Daoy (cell line): Measurements from ENCODE around the gene KLHL35. TPM values are rescaled to one million over a fixed set of nuclear protein-coding genes. Genes with fewer than 3 reads are reported as not detected.
A peak's percentile ranks its signal among the peaks of the same experiment; 100 is the strongest.
"Not testable (repeated sequence)": the region's sequence is repeated elsewhere in the genome, so short reads cannot be mapped to it uniquely, and the experiment has no call there.

Source experiments
- DNase-seq: peaks from one replicate; pipeline ENCODE4 v3.0.0-alpha.2; 2015; ENCODE audit warnings: low read depth
- total RNA-seq: library from RNA; depleted of rRNA; stranded (reverse); fragments of >200 nt; shearing (Covaris generic); gene quantifications from 2 replicates; pipeline ENCODE4 v1.2.3, GENCODE V29; 2014

KLHL35 gene
- total RNA-seq, 1 experiment from 2014 or later, result 8.7 TPM

DNA sequence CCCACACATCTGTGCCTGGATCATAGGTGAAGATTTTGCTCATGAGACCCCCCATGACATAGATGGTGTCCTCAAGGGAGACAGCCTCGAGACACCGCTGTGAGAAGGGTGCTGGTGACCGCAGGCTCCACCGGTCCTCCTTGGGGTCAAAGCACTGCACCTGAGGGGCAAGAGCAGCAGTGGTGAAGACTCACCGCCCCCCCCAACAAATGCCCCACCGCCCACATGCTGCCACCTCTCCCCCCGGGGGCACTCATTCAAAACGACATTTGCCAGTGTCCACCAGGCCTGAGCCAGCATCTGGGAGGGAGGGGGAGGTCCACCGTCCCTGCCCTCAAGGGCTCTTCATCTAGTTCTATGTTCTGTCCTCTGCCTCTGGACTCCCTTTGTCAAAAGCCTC lies 9.3 kb downstream of the KLHL35 start:
- no peak for DNase-seq

DNA sequence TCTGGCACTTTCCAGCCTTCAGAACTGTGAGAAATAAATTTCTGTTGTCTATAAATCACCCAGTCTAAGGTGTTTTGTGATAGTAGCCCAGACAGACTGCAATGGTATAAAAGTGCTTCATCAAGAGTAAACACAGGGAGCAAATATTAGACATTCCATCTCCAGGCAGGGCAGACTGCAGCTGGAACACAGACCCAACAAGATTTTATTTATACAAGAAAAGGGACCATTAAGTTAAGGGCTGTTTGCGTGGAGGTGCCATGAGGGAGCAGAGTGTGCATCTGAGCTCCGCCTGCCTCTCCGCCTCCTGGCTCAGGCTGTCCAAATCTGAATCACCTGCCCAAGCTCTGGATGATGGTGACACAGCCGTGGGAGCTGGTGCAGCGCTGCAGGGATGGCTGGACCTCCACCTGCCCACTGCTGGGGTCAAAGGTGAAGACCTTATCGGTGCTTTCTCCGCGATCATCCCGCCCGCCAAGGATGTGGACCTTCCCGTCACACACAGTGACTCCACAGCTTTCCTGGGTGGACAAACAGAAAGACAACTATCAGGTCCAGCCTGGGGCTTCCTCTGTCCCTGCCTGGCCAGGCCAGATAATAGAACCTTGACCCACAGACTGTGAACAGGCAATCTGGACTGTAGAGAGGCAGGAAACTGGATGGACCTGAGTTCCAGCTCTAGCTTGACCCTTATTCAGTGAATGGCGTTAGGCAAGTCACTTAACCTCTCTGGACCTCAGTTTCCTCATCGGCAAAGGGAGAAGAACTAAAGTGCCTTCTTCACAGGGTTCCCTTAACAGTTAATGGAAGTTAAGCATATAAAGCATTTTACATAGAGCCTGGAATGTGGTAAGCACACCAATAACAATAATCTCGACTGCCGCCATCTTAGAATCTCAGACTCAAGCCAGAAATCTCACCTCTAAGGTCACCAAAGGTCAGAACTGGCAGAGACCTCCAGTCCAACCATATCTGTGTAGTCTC lies 10.5 kb downstream of the KLHL35 start:
- no peak for DNase-seq

DNA sequence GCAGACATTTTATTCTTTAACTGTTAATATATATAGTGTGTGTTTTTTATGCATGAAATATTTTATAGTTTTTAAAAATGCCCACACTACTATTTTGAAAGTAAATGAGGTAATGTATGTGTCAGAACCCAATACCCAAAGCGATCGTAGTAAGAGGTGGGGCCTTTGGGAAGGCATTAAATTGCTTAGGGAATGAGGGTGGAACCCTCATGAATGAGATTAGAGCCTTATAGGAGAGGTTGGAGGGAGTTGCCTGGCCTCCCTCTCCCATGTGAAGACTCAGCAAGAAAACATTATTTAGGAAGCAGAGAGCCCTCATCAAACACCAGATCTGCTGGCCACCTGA lies 11.1 kb downstream of the KLHL35 start:
- no peak for DNase-seq

DNA sequence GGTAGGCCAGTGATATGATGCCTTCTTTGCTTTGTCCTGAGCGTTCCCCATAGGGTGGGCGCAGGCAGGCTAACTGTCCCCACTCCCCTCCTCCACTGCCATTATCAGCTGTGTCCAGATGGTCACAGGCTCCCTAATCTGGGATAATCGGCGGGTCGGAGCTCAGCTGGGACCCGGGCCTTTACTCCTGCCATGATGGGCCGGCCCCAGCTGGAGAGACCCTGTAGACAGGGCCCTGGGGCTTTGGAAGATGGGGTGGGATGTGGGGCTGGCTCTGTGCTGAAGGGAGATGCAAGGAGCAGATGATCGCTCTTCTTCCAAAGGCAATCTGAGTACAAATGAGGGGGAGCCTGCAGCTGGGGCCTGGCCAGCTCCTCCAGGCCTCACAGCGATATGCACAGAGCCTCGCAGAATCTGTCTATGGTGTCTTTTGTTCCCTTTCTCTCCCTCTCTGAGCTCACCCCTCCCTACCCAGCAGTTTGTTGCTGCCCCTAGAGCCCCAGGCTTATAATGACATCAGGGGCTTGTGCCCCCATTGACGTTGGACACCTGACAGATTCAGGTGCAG lies 11.9 kb downstream of the KLHL35 start:
- no peak for DNase-seq

DNA sequence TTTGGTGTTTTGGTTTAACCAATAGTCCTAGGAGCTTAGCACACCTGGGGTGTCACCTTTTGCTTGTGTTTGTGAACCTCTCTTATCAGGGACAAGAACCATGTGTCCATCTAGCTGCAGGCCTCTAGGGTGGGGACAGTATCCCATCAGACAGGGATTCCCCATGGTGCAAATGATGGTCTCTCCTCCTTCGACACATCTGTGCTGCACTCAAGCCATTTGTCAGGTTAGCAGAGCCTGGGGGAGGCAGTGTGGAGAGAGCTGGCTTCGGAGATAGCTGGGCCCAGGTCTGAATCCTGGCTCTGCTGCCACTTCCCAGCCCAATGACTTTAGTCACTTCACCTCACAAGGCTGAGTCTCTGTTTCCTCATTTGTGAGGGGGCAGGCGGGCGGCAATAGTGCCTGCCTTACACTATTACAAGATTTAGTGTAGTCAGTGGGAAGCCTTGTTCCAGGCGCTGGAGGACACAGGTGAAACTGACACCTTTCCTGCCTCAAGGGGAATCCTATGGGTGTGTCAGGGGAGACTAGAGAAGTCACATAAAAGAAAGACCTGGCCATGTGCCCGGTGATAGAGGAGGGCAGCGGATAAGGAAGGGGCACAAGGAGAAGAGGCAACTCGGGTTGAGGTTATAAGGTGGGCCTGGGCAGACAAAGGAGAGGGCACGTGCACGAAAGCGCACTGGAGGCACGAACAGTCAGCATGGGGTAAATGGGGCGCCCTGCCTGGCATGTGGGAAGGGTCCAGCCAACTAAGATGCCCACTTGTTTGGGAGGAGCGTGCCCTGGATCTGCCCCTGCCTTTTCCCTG lies 12.6 kb downstream of the KLHL35 start:
- DNase-seq, result no peak

DNA sequence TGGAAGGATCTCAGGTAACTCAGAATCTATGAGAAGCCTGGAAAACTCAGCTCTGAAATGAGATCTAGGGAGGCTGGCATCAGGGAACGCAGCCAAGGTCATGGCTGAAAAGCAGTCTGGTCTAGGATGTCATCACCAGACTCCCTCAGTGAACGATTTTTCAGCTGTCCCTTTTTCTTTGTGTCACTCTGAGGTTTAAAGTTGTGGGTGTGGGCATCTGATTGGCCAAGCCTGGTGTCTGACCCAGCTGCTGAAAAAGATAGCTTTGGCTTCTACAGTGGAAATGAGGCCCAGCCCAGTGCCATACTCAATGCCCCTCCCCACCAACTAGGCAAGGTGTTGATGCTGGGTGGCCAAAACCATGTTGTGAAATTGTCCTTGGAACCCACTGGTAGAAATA lies 19.1 kb downstream of the KLHL35 start:
- DNase-seq, result no peak

DNA sequence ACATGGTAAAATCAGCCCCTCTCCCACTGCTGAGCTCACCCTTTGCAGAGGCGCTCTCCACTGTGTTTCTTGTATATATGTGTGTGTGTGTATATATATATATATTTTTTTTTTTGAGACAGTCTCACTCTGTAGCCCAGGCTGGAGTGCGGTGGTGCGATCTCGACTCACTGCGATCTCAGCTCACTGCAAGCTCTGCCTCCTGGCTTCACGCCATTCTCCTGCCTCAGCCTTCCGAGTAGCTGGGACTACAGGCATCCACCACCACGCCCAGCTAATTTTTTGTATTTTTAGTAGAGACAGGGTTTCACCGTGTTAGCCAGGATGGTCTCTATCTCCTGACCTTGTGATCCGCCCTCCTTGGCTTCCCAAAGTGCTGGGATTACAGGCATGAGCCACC lies 19.9 kb downstream of the KLHL35 start:
- not testable (repeated sequence) for DNase-seq

DNA sequence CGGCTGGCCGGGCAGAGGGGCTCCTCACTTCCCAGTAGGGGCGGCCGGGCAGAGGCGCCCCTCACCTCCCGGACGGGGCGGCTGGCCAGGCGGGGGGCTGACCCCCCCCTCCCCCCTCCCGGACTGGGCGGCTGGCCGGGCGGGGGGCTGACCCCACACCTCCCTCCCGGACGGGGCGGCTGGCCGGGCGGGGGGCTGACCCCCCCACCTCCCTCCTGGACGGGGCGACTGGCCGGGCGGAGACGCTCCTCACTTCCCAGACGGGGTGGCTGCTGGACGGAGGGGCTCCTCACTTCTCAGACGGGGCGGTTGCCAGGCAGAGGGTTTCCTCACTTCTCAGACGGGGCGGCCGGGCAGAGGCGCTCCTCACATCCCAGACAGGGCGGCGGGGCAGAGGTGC lies 23.0 kb downstream of the KLHL35 start:
- DNase-seq, result not testable (repeated sequence)

DNA sequence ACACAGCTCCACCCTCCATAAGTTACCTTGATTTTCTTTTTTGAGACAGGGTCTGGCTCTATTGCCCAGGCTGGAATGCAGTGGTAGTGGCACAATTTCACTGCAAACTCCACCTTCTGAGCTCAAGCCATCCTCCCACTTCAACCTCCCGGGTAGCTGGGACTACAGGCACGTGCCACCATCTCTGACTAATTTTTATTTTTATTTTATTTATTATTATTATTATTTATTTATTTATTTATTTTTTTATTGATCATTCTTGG lies 24.1 kb downstream of the KLHL35 start:
- DNase-seq, result no peak

DNA sequence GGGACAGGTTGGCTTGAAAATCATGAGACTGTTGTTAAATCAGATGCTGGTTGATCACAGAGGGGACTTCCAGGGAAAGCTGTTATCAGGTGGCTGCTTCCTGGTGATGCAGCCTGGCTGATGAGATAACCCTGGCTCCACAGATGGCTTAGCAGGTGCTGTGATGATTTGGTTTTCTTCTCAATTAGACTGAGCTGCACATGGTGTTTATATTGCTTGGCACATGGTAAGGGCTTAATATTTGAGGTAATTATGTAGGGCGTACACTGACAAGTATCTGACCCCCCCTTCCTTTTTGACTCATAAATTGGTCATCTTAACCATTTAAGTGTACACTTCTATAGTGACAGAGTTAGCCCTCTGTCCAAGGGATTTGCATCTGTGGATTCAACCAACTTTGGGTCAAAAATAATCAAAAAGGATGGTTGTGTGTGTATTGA lies 26.6 kb downstream of the KLHL35 start:
- DNase-seq, result no peak

DNA sequence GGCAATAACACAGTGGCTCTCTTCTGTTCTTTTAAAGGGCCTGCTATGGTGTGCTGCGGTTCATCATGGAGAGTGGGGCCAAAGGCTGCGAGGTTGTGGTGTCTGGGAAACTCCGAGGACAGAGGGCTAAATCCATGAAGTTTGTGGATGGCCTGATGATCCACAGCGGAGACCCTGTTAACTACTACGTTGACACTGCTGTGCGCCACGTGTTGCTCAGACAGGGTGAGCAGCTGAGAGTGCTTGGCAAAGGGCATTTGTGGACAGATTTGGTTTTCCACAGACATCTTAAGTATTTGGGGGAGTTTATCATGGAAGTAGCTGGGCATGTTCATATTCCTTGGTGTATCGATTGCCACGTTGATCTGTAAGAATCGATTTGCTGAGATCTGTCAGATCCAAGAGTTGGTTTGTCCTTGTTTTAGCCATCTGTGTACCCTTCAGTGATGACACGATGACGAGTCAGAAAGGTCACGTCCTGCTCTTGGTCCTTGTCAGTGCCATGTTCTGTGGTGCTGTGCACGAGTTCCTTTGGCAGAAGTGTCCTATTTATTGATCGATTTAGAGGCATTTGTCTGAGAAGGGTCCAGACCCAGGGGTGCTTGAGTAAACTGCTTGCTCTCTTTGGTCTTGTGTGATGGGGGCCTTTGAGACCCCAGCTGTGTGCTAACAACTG lies 28.9 kb downstream of the KLHL35 start:
- no peak for DNase-seq

DNA sequence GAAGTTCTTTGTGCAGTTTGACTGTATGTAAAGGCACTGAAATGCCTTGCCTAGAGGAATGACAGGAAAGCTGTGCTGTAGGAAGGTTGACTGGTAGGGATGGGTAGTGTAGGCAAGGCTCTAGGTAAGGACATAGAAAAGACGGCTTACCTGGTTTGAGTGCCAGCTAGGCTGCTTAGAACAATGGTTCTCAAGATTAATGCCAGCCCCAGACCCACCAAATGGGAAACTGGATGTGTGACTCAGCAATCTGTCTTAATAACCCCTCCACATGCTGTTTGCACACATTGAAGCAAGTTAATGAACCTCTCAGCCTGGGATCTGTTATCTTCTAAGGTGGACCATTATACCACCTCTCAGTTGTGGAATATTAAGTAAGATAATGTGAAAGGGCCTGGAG lies 30.0 kb downstream of the KLHL35 start:
- DNase-seq, result no peak

DNA sequence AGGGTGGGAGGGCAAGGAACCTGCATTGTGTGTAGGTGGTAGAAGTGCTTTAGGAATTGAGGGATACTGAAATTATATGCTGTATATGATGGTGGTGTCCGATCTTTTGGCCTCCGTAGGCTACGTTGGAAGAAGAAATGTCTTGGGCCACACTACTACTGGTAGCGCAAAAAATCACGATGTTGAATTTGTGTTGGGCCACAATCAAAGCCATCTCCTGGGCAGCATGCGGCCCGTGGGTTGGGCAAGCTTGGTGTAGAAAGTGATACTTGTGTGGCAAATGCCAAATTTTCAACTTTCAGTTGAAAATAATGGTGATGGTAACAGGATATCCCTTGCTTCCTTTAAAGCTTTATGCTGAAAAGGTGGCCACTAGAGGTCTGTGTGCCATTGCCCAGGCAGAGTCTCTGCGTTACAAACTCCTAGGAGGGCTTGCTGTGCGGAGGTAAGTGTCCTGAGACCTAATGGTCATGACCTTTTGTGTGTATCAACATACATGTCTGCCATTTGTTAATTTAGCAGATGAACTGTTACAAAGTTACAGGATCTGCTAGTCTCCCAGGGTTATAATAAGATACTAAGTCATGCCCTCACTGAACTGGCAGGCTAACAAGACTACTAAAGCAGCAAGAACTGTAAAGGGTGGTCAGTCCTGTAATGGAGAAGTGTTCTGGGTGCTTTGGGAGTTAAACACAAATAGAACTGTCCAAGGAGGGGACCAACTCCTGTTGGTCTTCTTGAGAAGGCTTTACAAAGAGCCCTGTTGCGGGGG lies 30.8 kb downstream of the KLHL35 start:
- DNase-seq, result no peak

DNA sequence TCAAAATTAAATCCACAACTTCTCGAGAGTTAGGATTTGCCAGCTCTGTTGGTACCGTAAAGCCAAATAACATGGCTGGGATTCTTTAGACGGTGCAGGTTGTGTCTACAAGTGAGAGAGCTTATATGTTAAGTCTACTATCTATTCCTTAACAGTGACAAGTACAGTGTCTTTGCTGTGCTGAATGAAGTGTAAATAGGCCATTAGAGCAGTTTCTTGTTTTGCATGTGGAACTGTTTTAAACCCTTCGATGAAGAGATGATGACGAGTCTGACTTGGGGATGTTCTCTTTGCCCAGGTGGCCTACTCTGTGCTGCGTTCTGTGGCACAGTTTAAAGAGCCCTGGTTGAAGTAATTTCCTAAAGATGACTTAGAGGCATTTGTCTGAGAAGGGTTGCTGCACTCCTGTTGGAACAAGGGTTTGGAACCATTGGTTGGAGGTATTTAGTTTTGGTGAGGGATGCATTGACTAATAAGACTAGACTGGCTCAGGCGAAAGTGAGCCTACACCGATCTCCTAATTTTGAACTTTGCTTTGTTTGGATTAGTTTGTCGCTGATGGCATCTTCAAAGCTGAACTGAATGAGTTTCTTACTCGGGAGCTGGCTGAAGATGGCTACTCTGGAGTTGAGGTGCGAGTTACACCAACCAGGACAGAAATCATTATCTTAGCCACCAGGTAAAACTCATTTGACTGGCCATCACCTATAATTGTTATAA lies 32.7 kb downstream of the KLHL35 start:
- DNase-seq, result no peak

DNA sequence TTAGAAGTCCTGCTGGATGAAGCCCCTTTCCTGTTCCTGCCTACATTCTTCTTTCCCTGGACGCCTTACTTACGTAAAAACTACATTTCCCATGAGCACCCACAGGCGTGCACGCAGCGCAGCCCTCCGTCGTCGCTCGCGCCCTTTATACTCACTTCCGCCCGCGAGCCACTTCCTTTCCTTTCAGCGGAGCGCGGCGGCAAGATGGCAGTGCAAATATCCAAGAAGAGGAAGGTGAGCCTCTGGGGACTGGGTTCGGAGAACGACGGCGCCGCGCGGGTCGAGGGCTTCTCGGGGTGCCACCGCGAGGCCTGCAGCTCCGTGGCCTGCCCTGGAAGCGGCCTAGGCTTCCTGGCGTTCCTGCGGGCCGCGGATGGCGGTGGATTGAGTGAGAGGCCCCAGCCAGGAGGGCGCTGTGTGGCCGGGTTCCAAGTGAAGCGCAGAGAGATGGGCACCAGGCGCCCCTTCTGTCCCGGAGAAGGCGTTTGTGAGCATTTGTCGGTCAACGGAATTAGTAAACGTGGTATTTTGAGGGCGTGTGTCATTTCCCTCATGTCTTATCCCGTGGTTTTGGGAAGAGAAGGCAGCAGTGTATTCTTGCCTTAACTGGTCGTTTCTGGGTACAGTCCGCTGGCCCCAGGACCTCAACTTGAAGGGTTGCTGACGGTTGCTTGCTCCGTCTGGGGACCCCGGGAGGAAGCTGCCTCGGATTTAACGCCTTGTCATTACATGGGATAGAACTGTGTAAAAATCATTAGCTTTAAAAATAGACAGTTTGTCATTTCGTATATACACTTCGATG lies 33.5 kb downstream of the KLHL35 start, which contains the start of gene RPS3:
RPS3 (plus strand) TSS at position 175 of the 802 bp plus-strand sequence; CDS start at position 205, 30 bp downstream.
- DNase-seq, result peak; percentile 94

DNA sequence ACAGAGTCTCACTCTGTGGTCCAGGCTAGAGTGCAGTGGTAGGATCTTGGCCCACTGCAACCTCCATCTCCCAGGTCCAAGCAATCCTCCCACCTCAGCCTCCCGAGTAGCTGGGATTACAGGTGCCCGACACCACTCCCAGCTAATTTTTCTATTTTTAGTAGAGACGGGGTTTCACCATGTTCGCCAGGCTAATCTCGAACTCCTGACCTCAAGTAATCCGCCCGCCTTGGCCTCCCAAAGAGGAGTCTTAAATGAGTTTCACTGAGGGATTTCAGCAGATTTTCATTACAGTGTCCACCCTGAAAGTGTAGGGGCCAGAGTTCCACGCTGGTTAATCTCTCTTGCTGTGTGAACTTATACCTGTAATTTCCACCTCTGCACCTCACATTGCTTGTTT lies 34.1 kb downstream of the KLHL35 start:
- DNase-seq, result no peak

DNA sequence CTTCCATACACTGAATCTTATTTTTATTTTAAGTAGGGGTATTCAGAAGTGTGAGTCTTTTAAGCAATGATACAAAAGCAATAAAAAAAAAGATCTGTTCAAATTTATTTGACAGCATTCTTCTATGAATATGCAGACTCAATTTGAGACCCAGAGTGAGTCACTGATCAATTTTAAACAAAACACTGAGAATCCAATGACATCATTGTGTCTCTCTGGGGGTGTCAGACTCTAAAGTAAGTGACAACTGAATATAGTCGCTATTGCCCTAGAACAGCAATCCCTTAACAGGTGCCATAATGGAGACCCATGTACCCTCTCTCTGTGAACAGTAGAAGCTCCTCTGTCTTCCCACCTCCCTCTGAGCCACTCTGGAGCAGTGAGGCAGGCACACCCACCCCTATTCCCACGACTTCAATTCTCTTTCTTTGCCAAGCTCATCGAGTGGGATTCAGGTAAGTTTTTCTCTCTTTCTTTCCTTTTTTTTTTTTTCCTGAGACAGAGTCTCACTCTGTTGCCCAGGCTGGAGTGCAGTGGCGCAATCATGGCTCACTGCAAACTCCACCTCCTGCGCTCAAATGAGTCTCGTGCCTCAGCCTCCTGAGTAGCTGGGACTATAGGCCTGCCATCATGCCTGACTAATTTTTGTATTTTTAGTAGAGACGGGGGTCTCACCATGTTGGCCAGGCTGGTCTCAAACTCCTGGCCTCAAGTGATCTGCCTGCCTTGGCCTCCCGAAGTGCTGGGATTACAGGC lies 38.7 kb downstream of the KLHL35 start:
- no peak for DNase-seq

DNA sequence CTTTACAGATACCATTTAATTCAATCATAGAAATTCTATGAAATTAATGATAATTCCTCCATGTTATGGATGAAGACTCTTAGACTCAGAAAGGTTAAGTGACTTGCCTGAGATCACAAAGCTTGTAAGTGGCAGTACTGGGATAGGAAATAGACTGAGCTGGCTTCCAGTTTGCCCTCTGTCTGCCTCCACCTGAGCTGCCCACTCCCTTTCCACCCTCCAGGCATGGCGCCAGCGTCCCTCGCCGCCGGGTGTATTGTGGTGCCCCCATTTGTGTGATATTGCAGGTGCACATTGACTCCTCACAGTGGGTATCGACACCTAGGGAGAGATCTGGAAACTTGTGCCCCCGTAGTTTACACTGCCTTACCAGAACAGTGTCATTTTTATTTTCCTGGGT lies 43.1 kb downstream of the KLHL35 start:
- no peak for DNase-seq

DNA sequence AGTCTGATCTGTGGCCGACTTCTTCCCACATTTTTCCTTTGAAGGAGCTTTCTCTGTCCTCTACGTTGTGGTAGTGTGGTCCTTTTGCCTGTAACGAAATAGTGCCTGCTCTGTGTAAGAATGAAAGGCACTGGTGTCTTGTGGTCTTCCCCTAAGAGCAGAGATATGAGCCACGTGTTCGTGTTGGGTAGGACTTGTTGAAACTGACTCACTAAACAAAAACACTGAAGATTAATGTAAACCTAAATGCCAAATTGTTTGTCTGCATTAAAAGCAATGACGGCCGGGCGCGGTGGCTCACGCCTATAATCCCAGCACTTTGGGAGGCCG lies 43.8 kb downstream of the KLHL35 start:
- DNase-seq, result no peak
